Brain microvascular endothelial cell (primary cell): Measurements from ENCODE around the gene PHACTR3.

ENCODE experiments used
- DNase-seq: peaks from one replicate; pipeline ENCODE4 v3.0.0-alpha.2; 2020
- H3K27ac ChIP-seq: fragments of 250-450 bp; sonication (Bioruptor Pico); 2 replicates; pipeline ENCODE4 v1.5.1; 2020; ENCODE audit warnings: mild to moderate bottlenecking, moderate library complexity
- H3K27me3 ChIP-seq: fragments of 250-450 bp; sonication (Bioruptor Pico); replicated peaks from 2 replicates; pipeline ENCODE4 v1.5.1; 2020; ENCODE audit warnings: mild to moderate bottlenecking
- H3K36me3 ChIP-seq: fragments of 250-450 bp; sonication (Bioruptor Pico); replicated peaks from 2 replicates; pipeline ENCODE4 v1.5.1; 2020; ENCODE audit warnings: mild to moderate bottlenecking
- H3K4me3 ChIP-seq: 2 replicates; pipeline ENCODE4 v1.5.1; 2011; ENCODE audit warnings: low read depth, mild to moderate bottlenecking, control low read depth, low read length, moderate library complexity
- CTCF ChIP-seq: IDR thresholded peaks from 2 replicates; pipeline ENCODE4 v1.5.1; 2011; ENCODE audit warnings: low read depth, mild to moderate bottlenecking, moderate library complexity, low read length, control low read depth, inconsistent platforms; ENCODE audit errors: missing control alignments
- in situ Hi-C: cut with HindIII; loops from 2 replicates; pipeline ENCODE4 v1.10.0; 2017; ENCODE audit warnings: low sequenced_read_pairs, low pct_ligation_motif_present

Gene PHACTR3

GRCh38 chr20:59576216-59576953 is 28.0 kb upstream of the PHACTR3 start:
- no peak overlapping the region for H3K4me3 ChIP-seq
- no peak for DNase-seq
- in situ Hi-C loops = no loop called here

GRCh38 chr20:59577037-59577808 is 27.1 kb upstream of the PHACTR3 start:
- no peaks in the 10 kb centered on the region for H3K36me3 ChIP-seq
- TF ChIP-seq CTCF = no peak
- in situ Hi-C loops = no loop called here
- H3K27me3 ChIP-seq = peaks cover 12% of the 10 kb centered on the region
- no peak for DNase-seq
- H3K4me3 ChIP-seq = no peak overlapping the region
- no peak overlapping the region for H3K27ac ChIP-seq

More at GRCh38 chr20:59576216-59576953, 28.0 kb upstream of the PHACTR3 start:
- TF ChIP-seq CTCF = no peak
- Histone ChIP-seq H3K27ac (no peak overlapping the region), H3K27me3 (peaks cover 12% of the 10 kb centered on the region), H3K36me3 (no peaks in the 10 kb centered on the region)

- H3K36me3 ChIP-seq = no peaks in the 10 kb centered on the region
- no peak overlapping the region for H3K4me3 ChIP-seq
- no peak for TF ChIP-seq CTCF
- in situ Hi-C loops = no loop called here
- H3K27me3 ChIP-seq = peaks cover 12% of the 10 kb centered on the region
- no peak overlapping the region for H3K27ac ChIP-seq
- no peak for DNase-seq
Measured at GRCh38 chr20:59577809-59578435, 26.4 kb upstream of the PHACTR3 start.

GRCh38 chr20:59578436-59579403 is 25.6 kb upstream of the PHACTR3 start:
- TF ChIP-seq CTCF = no peak
- Histone ChIP-seq H3K36me3 (no peaks in the 10 kb centered on the region), H3K27ac (no peak overlapping the region), H3K27me3 (peaks cover 12% of the 10 kb centered on the region), H3K4me3 (no peak overlapping the region)
- DNase-seq = no peak
- in situ Hi-C loops = no loop called here

- Histone ChIP-seq H3K27ac (no peak overlapping the region), H3K36me3 (no peaks in the 10 kb centered on the region), H3K27me3 (peaks cover 12% of the 10 kb centered on the region), H3K4me3 (no peak overlapping the region)
- no peak for DNase-seq
- in situ Hi-C loops = no loop called here
- no peak for TF ChIP-seq CTCF
Measured at GRCh38 chr20:59579404-59580145, 24.8 kb upstream of the PHACTR3 start.
